Cardiac fibroblast (primary cell): ENCODE data around the gene IMPG1.
"Not testable (repeated sequence)": the region's sequence is repeated elsewhere in the genome, so short reads cannot be mapped to it uniquely, and the experiment has no call there.

Experiments
- DNase-seq, 2 donors: peaks; one replicate each; pipeline versions ENCODE4 v3.0.0 to v3.0.0-alpha.2; 2010; ENCODE audit warnings: low read depth in 2 of 2
- H3K4me3 ChIP-seq, 2 donors: replicated peaks in 1 of 2; 1 replicate in 1 of 2; 2 replicates in 1 of 2; pipeline ENCODE4 v1.5.1; 2011; ENCODE audit warnings: low read depth in 2 of 2, low read length in 2 of 2, mild to moderate bottlenecking in 2 of 2, moderate library complexity in 1 of 2
- TF ChIP-seq, protein P1 (sequence below): IDR thresholded peaks from one replicate; pipeline ENCODE4 v1.5.1; 2011; ENCODE audit warnings: low read depth, mild to moderate bottlenecking, low read length, inconsistent platforms

IMPG1 gene

DNA sequence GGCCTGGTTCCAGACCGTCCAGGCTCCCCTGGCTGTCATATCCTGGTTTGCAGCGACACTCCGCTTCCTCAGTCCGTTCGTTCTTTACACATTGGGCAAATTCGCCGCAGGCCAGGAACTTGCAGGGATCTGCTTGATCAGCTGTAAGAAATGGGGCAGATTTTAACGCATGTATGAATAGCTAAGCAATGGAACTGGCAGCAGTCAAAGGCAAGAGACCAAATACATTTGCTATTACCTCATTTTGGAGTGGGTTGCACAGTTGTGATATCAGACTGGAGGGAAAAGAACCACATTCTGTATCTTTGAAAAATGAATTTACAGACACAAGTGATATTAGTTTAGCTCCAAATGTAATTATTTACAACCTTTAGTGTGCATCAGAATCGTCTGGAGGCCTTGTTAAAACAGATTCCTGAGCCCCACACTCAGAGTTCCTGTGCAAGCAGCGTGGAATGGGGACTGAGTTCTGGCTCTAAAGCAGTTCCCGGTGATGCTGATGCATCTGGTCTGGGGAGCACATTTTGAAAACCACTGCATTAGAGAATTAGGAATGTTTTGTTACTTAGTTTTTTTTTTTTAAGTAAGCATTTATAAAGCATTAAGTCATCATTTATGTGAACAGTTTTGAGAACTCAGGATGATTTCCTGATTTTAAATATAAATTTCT lies 141.3 kb downstream of the IMPG1 start:
- TF ChIP-seq, protein P1, sequence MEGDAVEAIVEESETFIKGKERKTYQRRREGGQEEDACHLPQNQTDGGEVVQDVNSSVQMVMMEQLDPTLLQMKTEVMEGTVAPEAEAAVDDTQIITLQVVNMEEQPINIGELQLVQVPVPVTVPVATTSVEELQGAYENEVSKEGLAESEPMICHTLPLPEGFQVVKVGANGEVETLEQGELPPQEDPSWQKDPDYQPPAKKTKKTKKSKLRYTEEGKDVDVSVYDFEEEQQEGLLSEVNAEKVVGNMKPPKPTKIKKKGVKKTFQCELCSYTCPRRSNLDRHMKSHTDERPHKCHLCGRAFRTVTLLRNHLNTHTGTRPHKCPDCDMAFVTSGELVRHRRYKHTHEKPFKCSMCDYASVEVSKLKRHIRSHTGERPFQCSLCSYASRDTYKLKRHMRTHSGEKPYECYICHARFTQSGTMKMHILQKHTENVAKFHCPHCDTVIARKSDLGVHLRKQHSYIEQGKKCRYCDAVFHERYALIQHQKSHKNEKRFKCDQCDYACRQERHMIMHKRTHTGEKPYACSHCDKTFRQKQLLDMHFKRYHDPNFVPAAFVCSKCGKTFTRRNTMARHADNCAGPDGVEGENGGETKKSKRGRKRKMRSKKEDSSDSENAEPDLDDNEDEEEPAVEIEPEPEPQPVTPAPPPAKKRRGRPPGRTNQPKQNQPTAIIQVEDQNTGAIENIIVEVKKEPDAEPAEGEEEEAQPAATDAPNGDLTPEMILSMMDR, result no peak
- no peak overlapping the region for H3K4me3 ChIP-seq
- peak in 1 of 2 donors; percentile 5 for DNase-seq

DNA sequence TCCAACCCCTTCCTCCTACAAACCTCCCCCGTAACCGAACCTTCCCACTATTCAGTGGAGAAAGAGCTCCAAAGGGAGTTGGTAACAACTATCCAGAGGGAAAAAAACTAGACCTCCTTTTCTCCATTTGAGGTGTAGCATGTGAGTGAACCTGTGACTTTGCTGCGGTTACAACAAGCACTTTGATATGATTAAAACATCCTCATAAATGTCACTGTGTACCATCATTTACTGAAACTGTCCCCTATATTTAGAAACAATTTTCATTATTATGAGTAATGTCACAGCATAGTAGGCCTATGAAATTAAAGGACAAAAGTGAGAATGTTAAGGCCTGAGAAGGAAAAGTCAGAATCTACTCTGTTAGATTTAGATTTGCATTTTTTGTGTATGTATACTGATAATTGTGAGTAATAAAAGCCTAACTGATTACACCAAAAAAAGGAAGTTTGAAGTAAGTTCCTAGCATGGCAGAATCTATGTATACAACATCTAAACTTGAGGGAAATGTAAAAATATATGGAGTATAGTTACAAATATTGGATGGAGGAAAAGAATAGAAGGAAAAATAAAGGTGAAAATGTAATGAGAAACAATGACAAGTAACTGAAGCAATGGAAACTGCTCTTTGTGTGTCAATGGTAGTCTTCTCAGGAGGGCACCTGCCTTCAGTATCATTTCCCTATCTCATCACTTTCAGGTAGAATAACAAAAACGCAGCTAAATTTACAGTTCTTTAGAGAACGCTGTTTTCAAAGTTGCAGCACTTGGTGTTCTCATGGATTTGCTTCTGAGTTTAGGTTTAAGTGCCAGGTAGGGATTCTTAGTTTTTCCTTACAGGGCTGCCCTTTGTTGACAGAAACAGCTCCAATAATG lies 145.9 kb downstream of the IMPG1 start:
- TF ChIP-seq, protein P1, result no peak
- no peak overlapping the region for H3K4me3 ChIP-seq
- DNase-seq, result no peak

DNA sequence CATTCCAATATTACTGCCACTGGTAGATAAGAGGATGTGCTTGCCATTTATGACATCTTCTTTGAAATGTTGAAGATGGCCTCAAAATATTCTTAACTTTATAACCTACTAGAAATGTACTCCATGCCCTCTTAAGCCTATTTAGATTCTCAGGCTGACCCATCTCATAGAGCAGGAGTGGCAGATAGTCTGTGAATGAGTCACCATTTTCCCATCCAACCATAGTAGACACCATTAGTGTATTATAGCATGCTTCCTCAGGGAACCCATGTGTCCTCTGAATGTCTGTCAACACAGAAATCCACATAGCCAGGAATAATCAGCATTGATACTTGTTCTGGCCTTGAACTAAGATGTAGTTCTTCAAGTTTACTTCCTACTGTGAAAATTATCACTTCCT lies 150.2 kb downstream of the IMPG1 start:
- DNase-seq, result peak in 1 of 2 donors; percentile 46
- TF ChIP-seq, protein P1, result no peak
- H3K4me3 ChIP-seq, result no peak overlapping the region

DNA sequence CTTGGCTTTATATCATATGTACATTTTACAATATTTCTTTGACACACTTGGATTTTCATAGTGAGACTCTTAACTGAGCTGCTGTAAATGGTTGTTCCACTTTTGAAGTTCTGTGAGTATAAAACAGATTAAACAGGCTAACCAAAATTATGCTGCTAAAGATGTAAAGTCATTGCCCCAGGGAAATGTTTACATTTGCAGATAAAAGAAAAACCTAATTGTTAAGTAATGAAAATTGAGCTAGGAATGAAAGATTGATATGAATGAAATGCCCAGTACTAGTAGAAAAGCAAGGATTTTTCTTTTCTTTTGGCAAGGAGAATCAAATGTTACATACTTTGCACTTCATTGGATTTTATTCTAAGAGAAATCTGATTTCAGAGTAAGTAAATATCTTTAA lies 159.4 kb downstream of the IMPG1 start:
- no peak for DNase-seq
- TF ChIP-seq, protein P1, result no peak

DNA sequence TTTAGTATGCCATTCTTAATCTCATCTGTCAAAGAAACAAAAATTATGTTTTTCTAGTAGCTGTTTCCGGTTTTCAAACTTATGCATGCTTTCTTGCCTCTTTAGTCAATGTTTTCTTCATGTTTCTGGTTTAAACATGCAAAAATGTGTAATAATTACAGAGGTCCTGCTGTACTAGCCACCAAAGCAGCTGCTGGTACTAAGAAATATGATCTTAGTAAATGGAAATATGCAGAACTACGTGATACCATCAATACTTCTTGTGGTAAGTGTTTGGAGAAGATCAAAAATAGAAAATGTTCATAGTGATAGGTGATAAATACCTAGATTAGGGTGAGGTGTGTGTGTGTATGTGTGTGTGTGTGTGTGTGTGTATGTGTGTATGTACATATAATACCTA lies 165.0 kb downstream of the IMPG1 start:
- TF ChIP-seq, protein P1, result no peak
- DNase-seq, result no peak
- H3K4me3 ChIP-seq, result no peak overlapping the region

More for the DNA sequence above, 159.4 kb downstream of the IMPG1 start:
- H3K4me3 ChIP-seq, result no peak overlapping the region

DNA sequence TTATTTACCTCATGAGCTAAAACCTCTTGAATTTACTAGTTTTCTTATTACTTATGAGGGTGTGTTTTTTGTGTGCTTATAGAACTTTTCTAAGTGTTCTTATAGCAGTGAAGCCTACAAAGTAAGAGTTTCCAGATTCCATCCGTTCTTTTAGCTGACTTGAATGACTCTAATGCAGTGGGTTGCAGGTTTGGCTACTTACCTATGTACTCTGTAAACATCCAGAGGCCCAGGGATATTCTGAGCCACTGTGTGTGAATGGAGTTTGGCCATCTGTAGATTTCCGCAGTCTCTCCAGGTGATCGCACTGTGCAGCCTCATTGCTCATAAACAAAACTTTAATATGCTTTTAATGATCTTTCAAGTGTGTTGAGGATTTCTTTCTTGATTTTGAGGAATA lies 165.6 kb downstream of the IMPG1 start:
- no peak for DNase-seq
- TF ChIP-seq, protein P1, result no peak

DNA sequence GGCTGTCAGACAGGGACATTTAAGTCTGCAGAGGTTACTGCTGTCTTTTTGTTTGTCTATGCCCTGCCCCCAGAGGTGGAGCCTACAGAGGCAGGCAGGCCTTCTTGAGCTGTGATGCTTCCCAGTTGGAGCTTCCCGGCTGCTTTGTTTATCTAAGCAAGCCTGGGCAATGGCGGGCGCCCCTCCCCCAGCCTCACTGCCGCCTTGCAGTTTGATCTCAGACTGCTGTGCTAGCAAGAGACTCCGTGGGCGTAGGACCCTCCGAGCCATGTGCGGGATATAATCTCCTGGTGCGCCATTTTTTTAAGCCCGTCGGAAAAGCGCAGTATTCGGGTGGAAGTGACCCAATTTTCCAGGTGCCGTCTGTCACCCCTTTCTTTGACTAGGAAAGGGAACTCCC lies 167.3 kb downstream of the IMPG1 start:
- not testable (repeated sequence) for H3K4me3 ChIP-seq, DNase-seq

More for the DNA sequence above, 165.6 kb downstream of the IMPG1 start:
- H3K4me3 ChIP-seq, result no peak overlapping the region

DNA sequence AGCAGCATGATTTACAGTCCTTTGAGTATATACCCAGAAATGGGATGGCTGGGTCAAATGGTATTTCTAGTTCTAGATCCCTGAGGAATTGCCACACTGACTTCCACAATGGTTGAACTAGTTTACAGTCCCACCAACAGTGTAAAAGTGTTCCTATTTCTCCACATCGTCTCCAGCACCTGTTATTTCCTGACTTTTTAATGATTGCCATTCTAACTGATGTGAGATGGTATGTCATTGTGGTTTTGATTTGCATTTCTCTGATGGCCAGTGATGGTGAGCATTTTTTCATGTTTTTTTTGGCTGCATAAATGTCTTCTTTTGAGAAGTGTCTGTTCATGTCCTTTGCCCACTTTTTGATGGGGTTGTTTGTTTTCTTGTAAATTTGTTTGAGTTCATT lies 172.2 kb downstream of the IMPG1 start:
- DNase-seq, H3K4me3 ChIP-seq: not testable (repeated sequence)
